GM12873 (cell line): ENCODE data around the gene APBA1.

Source experiments
- CTCF ChIP-seq: IDR thresholded peaks from 2 replicates; pipeline ENCODE4 v1.5.1; 2012; ENCODE audit warnings: low read depth, mild to moderate bottlenecking, moderate library complexity, low read length, control low read depth; ENCODE audit not compliant: insufficient read depth; ENCODE audit errors: missing control alignments

The APBA1 gene

GRCh38 chr9:69606089-69606488, 66.1 kb downstream of the APBA1 start:
- TF ChIP-seq CTCF = no peak

- no peak for TF ChIP-seq CTCF
Observed at GRCh38 chr9:69605406-69605805, 66.8 kb downstream of the APBA1 start.

- TF ChIP-seq CTCF = no peak
Observed at GRCh38 chr9:69604568-69605219, 67.5 kb downstream of the APBA1 start.

- no peak for TF ChIP-seq CTCF
Observed at GRCh38 chr9:69603656-69604055, 68.5 kb downstream of the APBA1 start.

GRCh38 chr9:69602773-69603172, 69.4 kb downstream of the APBA1 start:
- no peak for TF ChIP-seq CTCF

GRCh38 chr9:69601698-69602097, 70.5 kb downstream of the APBA1 start:
- TF ChIP-seq CTCF = no peak

- no peak for TF ChIP-seq CTCF
Observed at GRCh38 chr9:69600314-69601047, 71.7 kb downstream of the APBA1 start.
